Neuronal stem cell (in vitro differentiated cells): Measurements from ENCODE around the gene PCF11. TPM values are rescaled to one million over a fixed set of nuclear protein-coding genes. Genes with fewer than 3 reads are reported as not detected.

Source experiments
- DNase-seq: peaks from one replicate; pipeline ENCODE4 v3.0.0-alpha.2; 2013; ENCODE audit warnings: low spot score
- H2AFZ ChIP-seq: one replicate; pipeline ENCODE4 v1.6.1; 2013; ENCODE audit warnings: mild to moderate bottlenecking, low read length, inconsistent platforms
- H2AK5ac ChIP-seq: 2 replicates; pipeline ENCODE4 v1.6.1; 2013; ENCODE audit warnings: low read depth, mild to moderate bottlenecking, inconsistent platforms, low read length, moderate library complexity, mixed read lengths
- H2BK120ac ChIP-seq: 2 replicates; pipeline ENCODE4 v1.6.1; 2013; ENCODE audit warnings: low read depth, mild to moderate bottlenecking, inconsistent platforms, low read length, moderate library complexity, mixed read lengths
- H2BK12ac ChIP-seq: one replicate; pipeline ENCODE4 v1.6.1; 2013; ENCODE audit warnings: low read length, inconsistent platforms
- H2BK15ac ChIP-seq: 2 replicates; pipeline ENCODE4 v1.6.1; 2013; ENCODE audit warnings: mild to moderate bottlenecking, low read length, inconsistent platforms, mixed read lengths
- H2BK5ac ChIP-seq: one replicate; pipeline ENCODE4 v1.6.1; 2013; ENCODE audit warnings: inconsistent platforms, mild to moderate bottlenecking, low read length, moderate library complexity
- H3K14ac ChIP-seq: one replicate; pipeline ENCODE4 v1.6.1; 2013; ENCODE audit warnings: low read length, inconsistent platforms
- H3K18ac ChIP-seq: 2 replicates; pipeline ENCODE4 v1.6.1; 2013; ENCODE audit warnings: low read length, inconsistent platforms
- H3K23ac ChIP-seq: 2 replicates; pipeline ENCODE4 v1.6.1; 2013; ENCODE audit warnings: low read depth, mild to moderate bottlenecking, mixed read lengths, low read length, inconsistent platforms; ENCODE audit not compliant: poor library complexity
- H3K27ac ChIP-seq: replicated peaks from 3 replicates; pipeline ENCODE4 v1.5.1; 2013; ENCODE audit warnings: low read length, inconsistent platforms
- H3K27me3 ChIP-seq, 3 experiments: 2 replicates each; pipeline ENCODE4 v1.6.1; 2013; ENCODE audit warnings: low read length in 3 of 3, mild to moderate bottlenecking in 2 of 3, inconsistent platforms in 1 of 3, low read depth in 1 of 3, mixed read lengths in 1 of 3, moderate library complexity in 1 of 3; ENCODE audit not compliant: control insufficient read depth in 3 of 3, insufficient read depth in 3 of 3
- H3K36me3 ChIP-seq, 2 donors: replicated peaks in 1 of 2; 2 replicates each; pipeline ENCODE4 v1.6.1; 2013; ENCODE audit warnings: low read length in 2 of 2; ENCODE audit not compliant: control insufficient read depth in 2 of 2, insufficient read depth in 2 of 2
- H3K4ac ChIP-seq: 2 replicates; pipeline ENCODE4 v1.6.1; 2013; ENCODE audit warnings: inconsistent platforms, mild to moderate bottlenecking, low read length, moderate library complexity
- H3K4me1 ChIP-seq, 2 donors: 1 replicate in 1 of 2; 2 replicates in 1 of 2; pipeline ENCODE4 v1.6.1; 2013; ENCODE audit warnings: low read length in 2 of 2, low read depth in 1 of 2; ENCODE audit not compliant: control insufficient read depth in 2 of 2, insufficient read depth in 1 of 2
- H3K4me2 ChIP-seq: one replicate; pipeline ENCODE4 v1.6.1; 2013; ENCODE audit warnings: mild to moderate bottlenecking, low read length, inconsistent platforms; ENCODE audit not compliant: insufficient read depth, poor library complexity, severe bottlenecking
- H3K4me3 ChIP-seq, 2 donors: 2 replicates each; pipeline ENCODE4 v1.5.1; 2013; ENCODE audit warnings: low read length in 2 of 2, mild to moderate bottlenecking in 2 of 2, inconsistent platforms in 1 of 2, moderate library complexity in 1 of 2
- H3K79me1 ChIP-seq: one replicate; pipeline ENCODE4 v1.6.1; 2013; ENCODE audit warnings: low read depth, mild to moderate bottlenecking, inconsistent platforms, low read length, moderate library complexity
- H3K9ac ChIP-seq: one replicate; pipeline ENCODE4 v1.6.1; 2013; ENCODE audit warnings: mild to moderate bottlenecking, low read depth, low read length, inconsistent platforms; ENCODE audit not compliant: poor library complexity
- H3K9me3 ChIP-seq, 2 donors: replicated peaks in 1 of 2; 2 replicates each; pipeline versions ENCODE3 to v1.6.1; 2013; ENCODE audit warnings: low read length in 2 of 2, mild to moderate bottlenecking in 2 of 2, inconsistent platforms in 1 of 2, low read depth in 1 of 2, mixed read lengths in 1 of 2, moderate library complexity in 1 of 2; ENCODE audit not compliant: control insufficient read depth in 2 of 2, insufficient read depth in 1 of 2
- H4K8ac ChIP-seq: one replicate; pipeline ENCODE4 v1.6.1; 2013; ENCODE audit warnings: low read depth, mild to moderate bottlenecking, inconsistent platforms, low read length, moderate library complexity
- H4K91ac ChIP-seq: one replicate; pipeline ENCODE4 v1.6.1; 2013; ENCODE audit warnings: low read length, low read depth, mild to moderate bottlenecking, inconsistent platforms; ENCODE audit not compliant: poor library complexity
- WGBS, 2 donors: extraction: QIAGEN DNeasy Blood & Tissue Kit; methylation state at CpG; one replicate each; pipeline ENCODE4 v1.1.7; 2013; ENCODE audit warnings: missing lambda C conversion rate in 2 of 2, mixed read lengths in 1 of 2; ENCODE audit not compliant: insufficient read length in 2 of 2, insufficient replicate concordance in 1 of 2; ENCODE audit errors: extremely low coverage in 2 of 2; 5-methylcytosine and 5-hydroxymethylcytosine counted together
- small RNA-seq: library from polyadenylated mRNA; stranded (forward); fragments of <200 nt; extraction: miRNeasy Mini kit (QIAGEN cat#:217004); gene quantifications from one replicate; pipeline ENCODE3, GENCODE V24; 2013; ENCODE audit not compliant: insufficient read depth

PCF11 gene

GRCh38 chr11:83235825-83236224 lies 78.9 kb downstream of the PCF11 start:
- Histone ChIP-seq H2BK120ac (no peak overlapping the region), H4K8ac (no peak overlapping the region), H3K27me3 (no peaks in the 10 kb centered on the region), H3K36me3 (no peaks in the 10 kb centered on the region), H3K4ac (no peak overlapping the region), H3K18ac (no peak overlapping the region), H2BK5ac (no peak overlapping the region), H3K4me2 (no peak overlapping the region), H3K4me3 (no peak overlapping the region), H2BK12ac (no peak overlapping the region), H3K9ac (no peak overlapping the region), H3K4me1 (no peaks in the 10 kb centered on the region), H3K23ac (no peak overlapping the region), H4K91ac (no peak overlapping the region), H3K14ac (no peak overlapping the region), H2AK5ac (no peak overlapping the region), H2AFZ (no peak overlapping the region), H2BK15ac (no peak overlapping the region), H3K79me1 (no peaks in the 10 kb centered on the region), H3K27ac (no peak overlapping the region), H3K9me3 (no peaks in the 10 kb centered on the region)
- WGBS, 2 donors = no CpG with 5 or more reads among the region's 1 CpG
- no peak for DNase-seq

Small RNA genes lying within 50 kb of the gene (small RNA-seq; reads per million reads assigned to genes)
- gene AP000873.5 = not detected
